ENCODE results near the gene CNTN1.

DNA sequence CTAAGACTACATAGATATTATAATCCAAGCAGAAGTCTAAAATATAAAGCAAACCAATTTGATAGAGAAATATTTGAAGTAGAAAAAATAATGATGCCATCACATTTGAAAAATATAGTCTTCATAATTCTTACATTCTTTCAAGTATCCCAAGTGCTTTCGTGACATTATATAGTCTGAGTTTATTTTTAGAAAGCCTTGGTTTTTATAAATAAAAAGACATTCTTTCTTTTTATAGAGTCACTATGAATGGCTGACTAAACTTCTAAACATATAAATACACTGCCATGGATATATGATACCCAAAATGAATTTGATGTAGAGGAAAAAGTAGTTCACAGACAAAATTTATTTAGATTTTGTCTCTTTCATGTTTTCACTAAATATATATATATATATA lies 360.8 kb downstream of the CNTN1 start:
- TF ChIP-seq, protein P1, sequence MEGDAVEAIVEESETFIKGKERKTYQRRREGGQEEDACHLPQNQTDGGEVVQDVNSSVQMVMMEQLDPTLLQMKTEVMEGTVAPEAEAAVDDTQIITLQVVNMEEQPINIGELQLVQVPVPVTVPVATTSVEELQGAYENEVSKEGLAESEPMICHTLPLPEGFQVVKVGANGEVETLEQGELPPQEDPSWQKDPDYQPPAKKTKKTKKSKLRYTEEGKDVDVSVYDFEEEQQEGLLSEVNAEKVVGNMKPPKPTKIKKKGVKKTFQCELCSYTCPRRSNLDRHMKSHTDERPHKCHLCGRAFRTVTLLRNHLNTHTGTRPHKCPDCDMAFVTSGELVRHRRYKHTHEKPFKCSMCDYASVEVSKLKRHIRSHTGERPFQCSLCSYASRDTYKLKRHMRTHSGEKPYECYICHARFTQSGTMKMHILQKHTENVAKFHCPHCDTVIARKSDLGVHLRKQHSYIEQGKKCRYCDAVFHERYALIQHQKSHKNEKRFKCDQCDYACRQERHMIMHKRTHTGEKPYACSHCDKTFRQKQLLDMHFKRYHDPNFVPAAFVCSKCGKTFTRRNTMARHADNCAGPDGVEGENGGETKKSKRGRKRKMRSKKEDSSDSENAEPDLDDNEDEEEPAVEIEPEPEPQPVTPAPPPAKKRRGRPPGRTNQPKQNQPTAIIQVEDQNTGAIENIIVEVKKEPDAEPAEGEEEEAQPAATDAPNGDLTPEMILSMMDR (IDR thresholded peaks at IDR 0.05; ENCODE audit: poor library complexity, severe bottlenecking): no peak
- TF ChIP-seq SMC3 (conservative IDR thresholded peaks at IDR 0.05; ENCODE audit: poor library complexity) (no peak), EZH2 (IDR thresholded peaks at IDR 0.05; ENCODE audit: borderline replicate concordance, insufficient read depth, low read length, poor library complexity, severe bottlenecking) (no peak)

Data from neural cell (in vitro differentiated cells).